HG02884 (cell line): ENCODE results near the gene MAPKAP1.
"Not testable (repeated sequence)": the region's sequence is repeated elsewhere in the genome, so short reads cannot be mapped to it uniquely, and the experiment has no call there.

Experiments used
- ATAC-seq: cut with Tn5 transposase; IDR thresholded peaks from one replicate; pipeline ENCODE4 v1.9.1; 2021; ENCODE audit warnings: mild to moderate bottlenecking, moderate library complexity; ENCODE audit not compliant: unreplicated experiment

The MAPKAP1 gene

DNA sequence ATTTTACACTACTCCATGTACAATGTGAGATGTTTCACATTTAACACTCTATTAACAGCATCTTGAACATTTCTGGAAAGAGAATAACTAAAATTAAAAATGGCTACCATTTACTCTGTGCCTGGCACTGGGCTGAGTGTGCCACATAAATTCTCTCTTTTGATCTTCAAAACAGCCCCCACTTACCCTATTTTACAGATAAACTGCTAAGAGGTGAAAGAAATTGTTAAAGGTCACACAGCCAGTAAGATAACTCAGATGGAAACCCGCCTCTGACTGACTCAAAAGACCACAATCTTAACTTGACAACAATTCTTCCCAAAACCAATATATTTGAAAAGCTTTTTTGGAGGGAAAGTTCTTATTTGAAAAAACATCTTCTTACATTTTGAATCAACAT lies 97.3 kb downstream of the MAPKAP1 start:
- ATAC-seq: no peak

DNA sequence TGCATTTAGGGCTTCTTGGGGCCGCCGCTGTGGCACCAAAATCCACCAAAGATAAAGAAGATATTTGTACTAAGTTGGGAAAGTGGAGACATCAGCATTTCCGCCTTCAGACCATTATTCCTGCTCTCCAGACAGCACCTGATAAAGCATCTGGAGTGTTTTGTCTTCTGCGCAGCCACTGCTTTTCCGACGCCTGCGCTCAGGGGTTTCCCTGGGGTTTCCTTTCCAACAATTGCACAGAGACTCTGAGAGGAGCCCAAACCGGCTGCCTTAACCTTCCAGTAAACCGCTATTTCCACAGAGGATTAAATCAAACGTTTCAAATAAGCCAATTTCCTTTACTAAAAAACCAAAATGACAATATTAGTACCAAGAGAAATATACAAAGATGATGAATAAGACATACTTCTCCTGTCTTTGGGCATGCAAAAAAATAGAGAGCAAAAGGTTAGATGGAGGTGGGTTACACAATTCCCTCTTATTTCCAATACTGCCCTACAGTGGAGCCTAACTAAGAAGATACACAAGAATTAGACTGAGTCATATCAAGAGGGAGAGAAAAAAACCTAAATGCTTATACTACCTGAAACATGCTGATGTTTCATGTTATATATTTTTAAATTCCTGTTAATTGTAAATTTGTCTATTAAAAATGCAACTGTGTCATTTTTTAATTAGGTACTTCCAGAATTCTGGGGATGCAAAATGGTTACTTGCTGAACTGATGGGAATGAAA lies 98.4 kb downstream of the MAPKAP1 start:
- no peak for ATAC-seq

DNA sequence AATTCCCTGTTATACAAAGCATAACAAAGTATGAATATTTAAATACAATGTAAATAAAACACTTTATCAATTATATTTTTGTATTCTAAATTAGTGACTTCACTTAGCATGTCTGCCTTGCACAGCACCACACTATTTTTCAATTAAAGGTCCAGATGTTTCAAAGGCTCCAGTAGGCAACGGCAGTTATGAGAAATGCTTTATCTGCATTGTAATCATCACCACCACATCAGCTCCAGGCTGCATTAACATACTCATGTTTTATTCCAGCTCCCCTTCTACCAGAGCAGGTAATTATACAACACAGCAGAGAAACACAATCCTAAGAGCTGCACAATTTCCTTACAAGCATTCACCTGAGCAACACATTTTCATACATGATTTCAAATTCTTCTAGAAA lies 102.8 kb downstream of the MAPKAP1 start:
- no peak for ATAC-seq

DNA sequence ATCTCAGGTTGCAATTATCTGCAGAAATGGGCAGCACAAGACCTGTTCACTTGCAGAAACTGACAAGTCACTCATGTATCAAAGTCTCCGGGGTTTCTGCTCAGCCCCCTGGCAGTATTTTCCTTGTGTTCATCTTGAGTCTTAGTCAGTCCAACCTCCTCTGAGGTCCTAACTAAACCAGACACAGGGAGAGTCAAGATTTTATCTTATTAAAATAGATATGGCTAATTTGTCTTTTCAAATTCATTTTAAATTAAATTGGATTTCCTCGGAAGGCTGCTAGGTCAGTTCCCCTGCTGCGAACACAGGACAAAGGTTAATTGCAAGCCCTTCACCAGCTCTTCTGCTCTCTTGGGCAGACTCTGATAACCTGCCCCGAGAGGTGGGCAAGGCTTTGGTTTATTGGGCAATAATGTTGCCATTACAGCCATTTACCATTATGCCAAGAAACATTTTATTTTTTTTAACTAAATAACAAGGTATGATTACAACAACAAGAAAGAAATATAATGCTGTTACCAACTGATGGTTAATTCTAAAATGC lies 103.5 kb downstream of the MAPKAP1 start:
- no peak for ATAC-seq

DNA sequence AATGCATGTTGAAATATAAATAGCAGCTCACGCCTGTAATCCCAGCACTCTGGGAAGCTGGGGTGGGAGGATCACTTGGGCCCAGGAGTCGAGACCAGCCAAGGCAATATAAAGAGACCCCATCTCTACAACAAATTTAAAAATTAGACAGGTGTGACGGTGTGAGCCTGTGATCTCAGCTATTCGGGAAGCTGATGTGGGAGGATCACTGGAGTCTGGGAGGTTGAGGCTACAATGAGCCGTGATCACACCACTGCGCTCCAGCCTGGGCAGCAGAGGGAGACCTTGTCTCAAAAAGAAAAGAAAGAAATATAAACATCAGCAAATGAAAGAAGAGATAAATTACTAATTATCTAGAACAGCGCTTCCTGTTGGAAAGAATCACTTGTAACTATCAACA lies 105.0 kb downstream of the MAPKAP1 start:
- no peak for ATAC-seq

DNA sequence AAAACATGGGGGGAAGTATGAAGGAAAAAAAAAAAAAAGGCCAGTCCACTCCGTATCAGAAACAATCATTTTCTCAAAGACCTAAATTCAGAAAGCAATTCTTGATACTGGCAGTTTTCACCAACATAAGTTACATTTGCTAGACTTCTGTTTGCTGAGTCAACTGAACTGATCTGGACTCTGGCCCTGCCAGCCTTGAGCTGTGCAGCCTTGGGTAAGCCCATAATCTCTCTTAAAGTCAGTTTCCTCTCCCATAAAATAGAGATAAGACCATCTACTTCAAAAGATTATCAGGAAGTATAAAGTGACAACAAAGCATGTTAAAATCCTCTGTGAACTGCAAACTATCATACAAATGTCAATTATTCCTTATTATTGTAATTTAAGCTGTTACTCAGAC lies 106.8 kb downstream of the MAPKAP1 start:
- ATAC-seq: no peak

DNA sequence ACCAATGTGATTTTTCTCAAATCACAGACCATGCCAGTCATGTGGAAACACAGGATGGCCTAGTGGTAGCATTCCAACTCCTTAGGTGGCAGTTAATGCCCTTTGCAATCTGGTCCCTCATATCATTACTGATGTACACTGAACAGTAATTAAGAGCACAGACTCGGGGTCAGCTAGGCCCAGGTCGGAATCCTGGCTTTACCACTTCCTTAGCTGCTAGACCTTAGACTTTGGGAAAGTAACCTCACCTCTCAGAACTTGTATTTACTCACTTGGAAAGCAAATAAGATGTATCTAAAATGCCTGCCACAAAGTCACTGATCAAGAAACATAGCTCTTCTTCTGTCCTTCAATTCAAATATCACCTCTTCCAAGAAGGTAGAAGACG lies 112.8 kb downstream of the MAPKAP1 start:
- ATAC-seq: no peak

DNA sequence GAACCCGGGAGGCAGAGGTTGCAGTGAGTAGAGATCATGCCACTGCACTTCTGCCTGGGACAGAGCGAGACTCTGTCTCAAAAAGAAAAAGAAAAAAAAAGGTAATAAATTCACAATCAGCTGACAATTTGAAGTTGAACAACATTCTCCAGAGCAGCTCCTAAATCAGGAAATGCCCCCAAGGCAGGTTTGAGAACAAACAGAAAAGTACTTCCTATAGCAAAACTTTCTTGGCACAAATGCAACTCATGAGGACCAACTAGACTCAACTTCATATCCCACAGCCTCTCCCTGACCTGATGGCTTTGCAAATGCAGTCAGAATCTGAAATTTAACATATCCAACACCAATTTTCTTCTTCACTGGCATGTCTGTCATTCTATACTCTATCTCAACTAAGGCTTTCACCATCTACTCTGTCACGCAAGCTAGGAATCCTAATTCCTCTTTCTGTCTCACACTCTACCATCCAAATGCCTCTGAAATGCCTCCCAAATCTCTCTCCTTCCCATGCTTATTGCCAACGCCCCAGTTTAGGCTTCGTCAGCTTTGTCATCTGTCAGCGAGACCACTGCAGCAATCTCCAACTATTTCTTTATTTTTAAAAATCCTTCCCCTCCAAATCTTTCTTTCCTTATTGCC lies 113.3 kb downstream of the MAPKAP1 start:
- no peak for ATAC-seq

DNA sequence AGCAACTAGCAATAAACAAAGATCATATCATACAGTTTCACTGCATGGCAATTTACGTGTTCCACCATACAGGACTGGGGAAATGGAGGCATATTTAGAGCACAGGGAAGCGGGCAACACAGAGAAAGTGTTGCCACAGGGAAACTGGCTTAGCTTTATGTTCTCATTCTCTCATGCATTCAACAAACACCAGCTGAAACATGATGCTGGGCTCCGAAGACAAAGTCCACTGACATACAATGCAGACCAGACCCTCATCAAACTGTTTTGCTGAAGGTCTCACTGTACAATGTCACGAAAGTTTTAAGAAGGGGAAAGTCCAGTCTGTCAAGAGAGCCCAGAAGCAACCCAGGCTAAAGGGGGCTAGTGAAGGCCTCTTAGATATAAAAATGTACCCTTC lies 115.1 kb downstream of the MAPKAP1 start:
- no peak for ATAC-seq

DNA sequence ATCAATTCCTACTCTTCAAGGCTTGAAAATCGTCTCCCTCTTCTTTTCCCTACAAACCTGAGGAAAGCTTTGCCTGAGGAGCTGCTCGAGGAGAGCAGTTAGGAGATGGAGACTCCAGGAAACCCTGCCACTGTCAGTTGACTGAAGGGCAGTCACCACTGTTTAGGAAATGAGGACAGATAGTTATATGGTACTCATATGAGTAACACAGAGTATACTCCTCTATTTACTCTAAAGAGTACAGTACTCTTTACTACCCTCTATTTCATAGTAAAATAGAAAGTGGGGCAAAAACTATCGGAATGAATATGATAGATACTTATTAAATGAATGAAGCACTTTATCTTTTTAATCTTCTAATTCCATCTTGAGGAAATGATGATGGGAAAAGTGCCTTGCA lies 115.8 kb downstream of the MAPKAP1 start:
- ATAC-seq: no peak

DNA sequence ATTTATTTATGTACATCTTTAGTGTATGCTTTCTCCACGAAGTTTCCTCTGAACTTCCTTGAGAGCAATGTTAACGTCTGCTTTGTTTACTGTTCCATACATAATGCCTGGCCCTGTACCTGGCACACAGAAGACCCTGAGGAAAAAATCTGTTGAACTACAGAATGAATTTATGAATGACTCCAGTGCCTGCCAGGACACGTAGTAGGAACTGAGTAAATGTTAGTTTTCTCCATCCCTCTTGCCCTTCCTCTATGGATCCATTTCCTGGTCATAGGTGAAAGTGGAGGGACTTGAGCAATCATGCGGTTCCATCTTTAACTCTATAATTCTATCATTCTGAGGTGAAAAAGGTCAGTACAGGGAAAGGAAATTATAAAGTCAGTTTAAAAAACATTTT lies 117.7 kb downstream of the MAPKAP1 start:
- no peak for ATAC-seq

DNA sequence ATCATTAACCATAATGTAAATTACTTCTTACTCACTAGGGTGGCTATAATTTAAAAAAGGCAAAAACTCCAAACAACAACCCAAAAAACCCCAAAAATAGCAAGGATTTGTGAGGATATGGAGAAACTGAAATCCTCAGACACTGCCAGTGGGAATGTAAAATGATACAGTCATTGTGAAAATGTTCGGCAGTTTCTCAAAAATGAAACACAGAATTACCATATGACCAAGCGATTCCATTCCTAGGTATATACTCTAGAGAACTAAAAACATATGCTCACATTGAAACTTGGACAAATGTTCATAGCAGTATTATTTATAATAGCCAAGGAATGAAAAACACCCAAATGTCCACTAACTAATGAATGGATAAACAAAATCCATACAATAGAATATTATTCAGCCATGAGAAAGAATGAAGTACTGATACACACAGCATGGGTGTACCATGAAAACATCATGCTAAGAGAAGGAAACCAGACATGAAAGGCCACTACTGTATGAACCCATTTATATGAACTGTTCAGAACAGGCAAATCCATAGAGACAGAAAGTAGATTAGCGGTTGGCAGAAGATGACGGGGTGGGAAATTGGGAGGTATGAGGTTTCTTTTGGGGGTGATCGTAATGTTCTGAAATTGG lies 119.1 kb downstream of the MAPKAP1 start:
- no peak for ATAC-seq

DNA sequence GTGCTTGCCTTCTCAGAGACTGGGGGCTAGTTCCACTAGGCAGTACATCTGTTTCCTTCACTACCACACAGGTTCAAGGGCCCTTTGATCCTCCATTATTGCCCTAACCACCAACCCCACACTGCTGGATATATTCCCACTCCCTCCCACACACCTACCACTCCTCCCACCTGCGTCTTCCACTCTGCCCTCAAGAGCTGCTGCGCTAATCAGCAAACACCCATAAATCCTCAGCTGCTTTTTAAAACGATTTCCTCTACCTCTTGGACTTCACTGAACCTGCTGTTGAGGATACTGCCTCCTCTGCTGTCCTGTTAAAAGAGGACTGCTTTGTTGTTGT lies 120.9 kb downstream of the MAPKAP1 start:
- no peak for ATAC-seq

DNA sequence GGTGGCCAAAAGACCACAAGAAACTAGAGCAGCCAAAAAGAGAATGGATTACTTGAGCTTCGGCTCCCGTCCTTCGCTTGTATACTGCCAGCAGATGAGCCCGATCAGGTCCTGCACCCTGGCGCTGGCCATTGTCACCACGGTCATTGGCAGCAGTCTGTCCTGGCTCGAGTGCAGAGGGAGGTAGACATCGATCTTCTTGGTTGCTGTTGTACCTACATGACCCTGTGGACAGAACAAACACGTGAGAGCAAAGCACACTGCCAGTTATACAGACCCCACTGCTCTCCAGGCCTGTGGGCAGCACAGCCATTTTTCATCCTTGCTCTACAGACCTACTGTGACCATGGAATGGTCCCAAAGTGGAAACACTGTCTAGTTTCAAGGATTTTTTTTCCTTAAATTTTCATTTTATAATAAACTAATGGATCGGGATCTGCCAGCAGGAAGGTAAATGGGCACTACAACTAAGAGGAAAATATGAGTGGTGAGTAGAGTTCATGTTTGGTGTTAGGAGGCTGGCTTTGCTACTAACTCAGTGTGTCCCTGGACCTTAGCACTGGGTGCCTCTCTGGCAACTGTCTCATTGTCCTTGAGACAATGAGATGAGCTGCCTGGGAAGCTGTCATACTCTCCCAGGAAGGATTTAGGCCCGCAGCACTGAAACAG lies 121.4 kb downstream of the MAPKAP1 start:
- ATAC-seq: no peak

DNA sequence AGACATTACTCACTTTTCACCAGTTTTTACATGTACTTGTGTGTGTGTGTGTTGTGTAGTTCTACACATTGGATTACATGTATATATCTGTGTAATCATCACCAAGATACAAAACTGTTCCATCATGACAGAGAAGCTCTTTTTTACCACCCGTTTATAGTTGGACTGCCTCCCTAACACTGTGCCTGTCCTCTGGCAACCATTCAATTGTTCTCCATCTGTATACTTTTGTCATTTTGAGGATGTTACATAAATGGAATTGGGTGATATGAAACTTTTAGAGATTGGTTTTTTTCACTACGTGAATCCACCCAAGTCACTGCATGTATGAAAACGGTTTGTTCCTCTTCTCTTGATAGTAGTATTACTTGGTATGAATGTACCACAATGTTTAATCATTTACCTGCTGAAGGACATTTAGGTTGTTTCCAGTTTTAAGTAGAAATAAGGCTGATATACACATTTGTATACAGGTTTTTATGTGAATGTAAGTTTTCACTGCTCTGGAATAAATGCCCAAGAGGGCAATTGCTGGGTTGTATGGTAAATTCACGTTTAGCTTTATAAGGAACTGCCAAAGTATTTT lies 126.2 kb downstream of the MAPKAP1 start:
- no peak for ATAC-seq

DNA sequence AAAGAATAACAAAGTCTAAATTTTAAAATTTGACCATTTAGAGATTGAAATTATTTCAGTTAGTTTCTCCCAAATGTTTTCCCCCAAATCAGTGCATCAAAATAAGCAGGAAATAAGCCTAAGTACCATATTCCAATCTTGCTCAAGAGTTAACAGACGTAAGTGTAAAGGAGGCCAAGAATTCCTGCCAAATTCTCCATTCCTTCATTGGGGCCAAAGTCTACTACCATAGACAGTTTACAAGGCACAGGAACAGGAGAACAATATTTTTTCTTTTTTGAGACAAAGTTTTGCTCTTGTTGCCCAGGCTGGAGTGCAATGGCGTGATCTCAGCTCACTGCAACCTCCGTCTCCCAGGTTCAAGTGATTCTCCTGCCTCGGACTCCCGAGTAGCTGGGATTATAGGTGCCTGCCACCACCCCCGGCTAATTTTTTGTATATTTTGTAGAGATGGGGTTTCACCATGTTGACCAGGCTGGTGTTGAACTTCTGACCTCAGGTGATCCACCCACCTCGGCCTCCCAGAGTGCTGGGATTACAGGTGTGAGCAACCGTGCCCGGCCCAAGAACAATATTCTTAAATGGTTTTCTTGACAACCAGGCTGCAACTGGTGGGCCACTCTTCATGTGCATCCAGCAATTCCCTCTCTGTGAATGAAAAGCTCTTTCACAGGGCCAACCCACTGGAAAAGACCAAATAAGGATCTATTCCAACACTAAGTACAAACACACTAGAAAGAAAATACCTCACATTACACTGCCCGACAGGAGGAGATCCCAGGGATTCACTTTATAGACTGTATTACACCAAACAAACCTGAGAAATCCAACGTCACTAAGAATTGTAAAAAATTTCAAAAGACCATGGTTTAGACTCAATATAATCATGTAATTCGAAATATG lies 127.7 kb downstream of the MAPKAP1 start:
- no peak for ATAC-seq

DNA sequence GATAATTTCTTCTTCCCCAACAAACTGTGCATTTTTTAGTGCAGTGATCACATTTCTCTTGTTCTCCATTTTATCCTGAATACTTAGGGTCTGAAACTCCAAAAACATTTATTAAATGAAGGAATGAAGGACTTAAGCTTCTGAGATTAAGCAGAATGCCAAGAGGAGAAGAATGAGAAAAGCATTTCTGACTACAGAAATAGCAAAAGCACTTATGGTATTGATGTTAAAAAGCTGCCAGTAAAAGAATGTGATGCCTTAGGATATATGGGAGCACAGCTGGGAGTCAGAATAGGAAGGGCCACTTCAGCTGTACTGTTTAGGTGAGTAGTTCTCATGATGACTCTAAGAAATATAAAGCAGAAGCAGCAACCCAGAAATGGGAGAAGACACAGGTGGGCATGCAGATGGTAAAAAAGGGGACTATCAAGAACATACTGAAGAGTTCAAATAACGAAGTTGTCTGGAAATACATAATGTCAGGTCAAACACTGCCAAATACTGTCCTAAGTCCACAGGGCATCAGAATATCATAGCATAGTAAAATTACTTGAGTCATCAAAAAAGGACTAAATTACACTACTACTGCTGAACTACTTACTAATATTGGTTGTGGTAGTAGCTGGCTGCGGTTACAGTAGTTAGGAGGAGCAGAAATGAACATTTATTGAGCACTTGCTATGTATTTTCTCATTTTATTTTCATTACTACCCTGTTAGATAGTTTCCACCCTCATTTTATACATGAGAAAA lies 132.7 kb downstream of the MAPKAP1 start:
- no peak for ATAC-seq

DNA sequence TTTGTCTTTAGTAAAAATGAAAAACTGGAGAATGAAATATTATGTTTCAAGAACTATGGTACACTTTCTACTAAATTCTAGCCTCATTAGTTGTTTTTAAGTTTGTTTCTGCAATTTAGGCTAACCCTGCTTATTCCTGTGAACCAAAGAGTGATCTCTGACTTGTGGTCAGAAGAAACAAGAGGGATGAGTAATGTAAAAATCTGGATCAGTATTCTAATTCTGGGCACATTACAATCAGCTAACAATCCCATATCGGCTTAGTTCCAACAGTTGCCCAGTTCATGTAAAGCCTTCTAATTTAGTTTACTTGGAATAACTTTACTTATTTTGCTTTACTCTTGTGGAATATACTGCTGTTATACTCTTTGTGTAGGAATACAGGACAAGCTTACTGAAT lies 134.5 kb downstream of the MAPKAP1 start:
- ATAC-seq: not testable (repeated sequence)

DNA sequence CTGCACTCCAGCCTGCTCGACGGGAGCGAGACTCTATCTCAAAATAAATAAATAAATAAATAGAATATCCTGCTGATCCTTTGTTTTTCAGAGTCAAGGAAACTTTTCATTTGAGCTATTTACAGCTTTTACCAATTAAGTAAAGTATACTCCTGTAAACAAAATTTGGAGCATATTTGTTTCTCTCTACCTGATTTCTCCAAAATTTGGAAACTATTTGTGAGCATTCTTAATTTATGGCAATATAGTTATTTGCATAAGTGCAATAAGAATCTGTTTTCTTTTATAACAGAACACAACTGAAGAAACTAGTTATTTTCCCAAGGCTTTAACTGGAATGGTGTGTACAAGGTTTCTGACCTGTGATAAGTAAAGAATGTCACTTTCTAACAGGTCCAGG lies 135.2 kb downstream of the MAPKAP1 start:
- ATAC-seq: not testable (repeated sequence)

DNA sequence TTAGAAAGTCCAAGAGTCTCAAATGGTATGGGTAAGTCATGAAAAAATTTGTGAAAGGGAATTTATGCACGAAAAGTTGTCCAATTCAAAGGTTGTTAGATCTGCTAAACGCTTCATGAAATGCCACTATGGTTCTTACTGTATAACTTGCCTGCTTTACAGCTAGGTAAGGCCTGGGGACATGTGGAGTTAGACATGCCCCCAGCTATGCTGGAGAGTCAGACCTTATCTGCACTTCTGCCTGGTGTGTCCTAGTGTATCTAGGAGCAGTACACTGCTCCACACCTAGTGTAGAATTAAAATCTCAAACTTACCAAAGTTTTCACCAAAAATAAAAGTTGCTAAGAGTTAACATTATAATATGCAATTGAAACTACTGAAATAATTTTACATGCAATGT lies 136.8 kb downstream of the MAPKAP1 start:
- no peak for ATAC-seq
